ENCODE data around the gene SLC22A4. TPM values are rescaled to one million over a fixed set of nuclear protein-coding genes. Genes with fewer than 3 reads are reported as not detected.

Gene SLC22A4
- polyA plus RNA-seq, 2 of the 4 experiments (the other 2 are of a cell fraction) = 3.2 to 4.6 TPM

- FAIRE-seq = no peak
- CTCF ChIA-PET = interaction anchor here (1.0 to 1.6 kb wide), 5 partner anchors 10 to 33 kb away, joined by 3 to 6 read pairs (median 3); no protein-coding TSS in a partner anchor
- POLR2A ChIA-PET = interaction anchor here (1.5 kb wide), 1 partner anchor 18 kb away, joined by 4 read pairs; the partner anchor contains the start of gene SLC22A4
Observed at GRCh38 chr5:132275367-132276220, 18.6 kb upstream of the SLC22A4 start.

DNA sequence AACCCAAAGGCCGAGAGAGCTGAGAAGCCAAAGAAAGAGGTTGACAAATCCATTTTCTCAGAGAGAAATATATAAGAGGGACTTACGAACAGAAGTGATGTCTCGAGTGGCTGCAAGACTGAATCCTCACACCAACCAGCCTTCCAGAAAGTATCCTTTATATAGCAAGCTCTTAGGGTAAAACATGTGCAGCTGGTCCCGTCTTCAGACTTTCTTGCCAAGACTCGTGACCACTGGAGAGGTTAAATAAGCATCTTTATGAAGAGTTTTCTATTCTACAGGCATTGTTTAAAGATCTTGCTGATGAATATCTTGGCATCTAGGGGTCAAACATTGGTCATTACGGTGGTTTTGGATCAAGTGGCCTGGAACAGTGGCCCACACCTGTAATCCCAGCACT, 16.9 kb upstream of the SLC22A4 start:
- DNase-seq (ENCODE audit: low read depth in 1 of 2, low spot score in 1 of 2) (no peak), ATAC-seq (no peak), FAIRE-seq (no peak)
- WGBS (ENCODE audit: missing lambda C conversion rate) = 82% methylated on average over 6 of the region's 6 CpGs
- TF ChIP-seq NFE2L2 (conservative IDR thresholded peaks at IDR 0.05; ENCODE audit: low read length) (no peak), ZSCAN20 (CRISPR knock-in tag; IDR thresholded peaks at IDR 0.05) (no peak), CEBPB (IDR thresholded peaks at IDR 0.05) (no peak), CBX8 (IDR thresholded peaks at IDR 0.05) (no peak), HOXB13 (CRISPR knock-in tag; IDR thresholded peaks at IDR 0.05; ENCODE audit: low read depth) (no peak), FOSB (CRISPR knock-in tag; IDR thresholded peaks at IDR 0.05) (no peak), HOXB5 (CRISPR knock-in tag; IDR thresholded peaks at IDR 0.05) (no peak), HOXA7 (CRISPR knock-in tag; IDR thresholded peaks at IDR 0.05) (no peak), JUNB (IDR thresholded peaks at IDR 0.05) (no peak), ZNF302 (CRISPR knock-in tag; IDR thresholded peaks at IDR 0.05) (no peak), RAD21 (conservative IDR thresholded peaks at IDR 0.05 in 1 of 2, IDR thresholded peaks at IDR 0.05 in 1 of 2) (no peak), GATA3 (IDR thresholded peaks at IDR 0.05; ENCODE audit: borderline replicate concordance) (no peak), ATOH8 (CRISPR knock-in tag; IDR thresholded peaks at IDR 0.05; ENCODE audit: low read depth) (no peak), EP300 (IDR thresholded peaks at IDR 0.05) (no peak), ESRRA (IDR thresholded peaks at IDR 0.05; ENCODE audit: borderline replicate concordance, low read length) (no peak), KDM5A (IDR thresholded peaks at IDR 0.05) (no peak)
- TF ChIP-seq, protein P1, sequence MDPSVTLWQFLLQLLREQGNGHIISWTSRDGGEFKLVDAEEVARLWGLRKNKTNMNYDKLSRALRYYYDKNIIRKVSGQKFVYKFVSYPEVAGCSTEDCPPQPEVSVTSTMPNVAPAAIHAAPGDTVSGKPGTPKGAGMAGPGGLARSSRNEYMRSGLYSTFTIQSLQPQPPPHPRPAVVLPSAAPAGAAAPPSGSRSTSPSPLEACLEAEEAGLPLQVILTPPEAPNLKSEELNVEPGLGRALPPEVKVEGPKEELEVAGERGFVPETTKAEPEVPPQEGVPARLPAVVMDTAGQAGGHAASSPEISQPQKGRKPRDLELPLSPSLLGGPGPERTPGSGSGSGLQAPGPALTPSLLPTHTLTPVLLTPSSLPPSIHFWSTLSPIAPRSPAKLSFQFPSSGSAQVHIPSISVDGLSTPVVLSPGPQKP (IDR thresholded peaks at IDR 0.05; ENCODE audit: low read depth, low read length) = no peak
- H3K4me3 ChIP-seq = no peak overlapping the region
- H3K9me3 ChIP-seq = no peaks in the 10 kb centered on the region
- no peak overlapping the region for H3K4me2 ChIP-seq
- CTCF ChIA-PET = interaction anchor here (0.6 kb wide), 1 partner anchor 92 kb away, joined by 3 read pairs; the partner anchor contains the start of gene SLC22A5
- H3K27ac ChIP-seq = no peak overlapping the region
- H3K4me1 ChIP-seq = no peaks in the 10 kb centered on the region
- POLR2A ChIA-PET = no interaction called here

More at GRCh38 chr5:132275367-132276220, 18.6 kb upstream of the SLC22A4 start:
- no peaks in the 10 kb centered on the region for H3K9me3 ChIP-seq
- H3K27ac ChIP-seq = no peak overlapping the region
- ATAC-seq = no peak
- TF ChIP-seq CEBPB (IDR thresholded peaks at IDR 0.05) = no peak
- TF ChIP-seq ZC3H11A (IDR thresholded peaks at IDR 0.05) = no peak
- TF ChIP-seq EHMT2 (IDR thresholded peaks at IDR 0.05; ENCODE audit: low read depth) = no peak
- TF ChIP-seq ATOH8 (CRISPR knock-in tag; IDR thresholded peaks at IDR 0.05; ENCODE audit: low read depth) = no peak
- TF ChIP-seq CBX8 (IDR thresholded peaks at IDR 0.05) = no peak
- no peak for TF ChIP-seq PBX3 (IDR thresholded peaks at IDR 0.05)
- no peak for TF ChIP-seq SREBF2 (IDR thresholded peaks at IDR 0.05)
- no peak for TF ChIP-seq CHD2 (IDR thresholded peaks at IDR 0.05; ENCODE audit: low read length, partially characterized antibody)
- 68% methylated on average over 5 of the region's 5 CpGs for WGBS (ENCODE audit: missing lambda C conversion rate)
- H3K4me1 ChIP-seq = no peaks in the 10 kb centered on the region
- no peak for DNase-seq (ENCODE audit: low read depth in 1 of 2, low spot score in 1 of 2)
- H3K4me2 ChIP-seq = no peak overlapping the region
- no peak overlapping the region for H3K4me3 ChIP-seq

Data from A549 (cell line).